Measurements from ENCODE around the gene EIF3A.

- no peak for TF ChIP-seq CTCF (IDR thresholded peaks at IDR 0.05)
- no peak for TF ChIP-seq EP300 (IDR thresholded peaks at IDR 0.05)
Observed at GRCh38 chr10:118995739-118996138, 84.9 kb downstream of the EIF3A start.

Data from esophagus muscularis mucosa (tissue), 3 donors.